H9 (cell line): ENCODE measurements around the gene FHIT. TPM values are rescaled to one million over a fixed set of nuclear protein-coding genes. Genes with fewer than 3 reads are reported as not detected.

Experiments used
- DNase-seq: peaks from one replicate; pipeline ENCODE4 v3.0.0-alpha.2; 2017
- H2AFZ ChIP-seq: one replicate; pipeline ENCODE4 v1.6.1; 2013; ENCODE audit warnings: mild to moderate bottlenecking, low read length, control low read depth, moderate library complexity
- H2AK5ac ChIP-seq: 2 replicates; pipeline ENCODE4 v1.6.1; 2013; ENCODE audit warnings: low read length, control low read depth, mixed read lengths; ENCODE audit not compliant: insufficient read length
- H2BK120ac ChIP-seq: one replicate; pipeline ENCODE4 v1.6.1; 2013; ENCODE audit warnings: low read depth, mild to moderate bottlenecking, low read length, control low read depth, inconsistent platforms; ENCODE audit not compliant: poor library complexity, severe bottlenecking
- H2BK12ac ChIP-seq: 2 replicates; pipeline ENCODE4 v1.6.1; 2013; ENCODE audit warnings: low read length, control low read depth, mixed read lengths, low read depth; ENCODE audit not compliant: insufficient read length
- H2BK15ac ChIP-seq: 2 replicates; pipeline ENCODE4 v1.6.1; 2013; ENCODE audit warnings: low read depth, low read length, control low read depth
- H2BK20ac ChIP-seq: one replicate; pipeline ENCODE4 v1.6.1; 2013; ENCODE audit warnings: low read depth, mild to moderate bottlenecking, low read length, control low read depth, inconsistent platforms; ENCODE audit not compliant: poor library complexity, severe bottlenecking
- H2BK5ac ChIP-seq: 2 replicates; pipeline ENCODE4 v1.6.1; 2013; ENCODE audit warnings: low read length, control low read depth, mixed read lengths; ENCODE audit not compliant: insufficient read length
- H3K14ac ChIP-seq: 2 replicates; pipeline ENCODE4 v1.6.1; 2013; ENCODE audit warnings: low read length, control low read depth; ENCODE audit not compliant: insufficient read depth
- H3K18ac ChIP-seq: 2 replicates; pipeline ENCODE4 v1.6.1; 2013; ENCODE audit warnings: low read depth, mild to moderate bottlenecking, mixed read lengths, low read length, control low read depth; ENCODE audit not compliant: insufficient read length
- H3K23ac ChIP-seq: 2 replicates; pipeline ENCODE4 v1.6.1; 2013; ENCODE audit warnings: low read length, control low read depth, mixed read lengths, low read depth; ENCODE audit not compliant: insufficient read length
- H3K23me2 ChIP-seq: 2 replicates; pipeline ENCODE4 v1.6.1; 2013; ENCODE audit warnings: low read depth, mild to moderate bottlenecking, mixed read lengths, low read length, control low read depth; ENCODE audit not compliant: insufficient read length, poor library complexity, severe bottlenecking
- H3K27ac ChIP-seq: 2 replicates; pipeline ENCODE4 v1.5.1; 2013; ENCODE audit warnings: low read length, control low read depth, mixed read lengths, low read depth; ENCODE audit not compliant: insufficient read length
- H3K27me3 ChIP-seq: 2 replicates; pipeline ENCODE4 v1.6.1; 2013; ENCODE audit warnings: low read length, control low read depth, inconsistent platforms; ENCODE audit not compliant: insufficient read depth
- H3K4ac ChIP-seq: 2 replicates; pipeline ENCODE4 v1.6.1; 2013; ENCODE audit warnings: low read depth, mild to moderate bottlenecking, control low read depth, inconsistent platforms, low read length, moderate library complexity
- H3K4me1 ChIP-seq: 2 replicates; pipeline ENCODE4 v1.6.1; 2013; ENCODE audit warnings: low read length, control low read depth, inconsistent platforms; ENCODE audit not compliant: insufficient read depth
- H3K4me2 ChIP-seq: 2 replicates; pipeline ENCODE4 v1.6.1; 2013; ENCODE audit warnings: low read length, control low read depth, mixed read lengths; ENCODE audit not compliant: insufficient read length, insufficient read depth
- H3K56ac ChIP-seq: 2 replicates; pipeline ENCODE4 v1.6.1; 2013; ENCODE audit warnings: low read depth, mild to moderate bottlenecking, mixed read lengths, low read length, control low read depth; ENCODE audit not compliant: insufficient read length
- H3K79me1 ChIP-seq: 2 replicates; pipeline ENCODE4 v1.6.1; 2013; ENCODE audit warnings: low read depth, mild to moderate bottlenecking, moderate library complexity, low read length, control low read depth, inconsistent platforms; ENCODE audit not compliant: insufficient read depth, poor library complexity, severe bottlenecking
- H3K79me2 ChIP-seq: 2 replicates; pipeline ENCODE4 v1.6.1; 2013; ENCODE audit warnings: low read length, control low read depth, inconsistent platforms; ENCODE audit not compliant: insufficient read depth
- H3K9ac ChIP-seq: 2 replicates; pipeline ENCODE4 v1.6.1; 2013; ENCODE audit warnings: low read length, control low read depth, mixed read lengths; ENCODE audit not compliant: insufficient read length; ENCODE audit errors: extremely low read depth
- H3K9me3 ChIP-seq: one replicate; pipeline ENCODE4 v1.6.1; 2013; ENCODE audit warnings: low read depth, low read length, inconsistent platforms; ENCODE audit not compliant: control insufficient read depth
- H3T11ph ChIP-seq: one replicate; pipeline ENCODE4 v1.6.1; 2013; ENCODE audit warnings: mild to moderate bottlenecking, low read length, control low read depth, inconsistent platforms
- H4K20me1 ChIP-seq: one replicate; pipeline ENCODE4 v1.6.1; 2013; ENCODE audit not compliant: control insufficient read depth, insufficient read length, insufficient read depth
- H4K5ac ChIP-seq: 2 replicates; pipeline ENCODE4 v1.6.1; 2013; ENCODE audit warnings: low read depth, mild to moderate bottlenecking, mixed read lengths, low read length, control low read depth; ENCODE audit not compliant: insufficient read length
- H4K8ac ChIP-seq: replicated peaks from 2 replicates; pipeline ENCODE4 v1.6.1; 2013; ENCODE audit warnings: low read length, control low read depth, mixed read lengths, low read depth; ENCODE audit not compliant: insufficient read length
- H4K91ac ChIP-seq: 2 replicates; pipeline ENCODE4 v1.6.1; 2013; ENCODE audit warnings: low read depth, mild to moderate bottlenecking, moderate library complexity, mixed read lengths, low read length, control low read depth; ENCODE audit not compliant: insufficient read length
- H3K27ac Mint-ChIP-seq, 3 experiments: 2 replicates in 2 of 3; 3 replicates in 1 of 3; pipeline ENCODE4 v1.8.0; 2020 to 2021; ENCODE audit warnings: mixed read lengths in 3 of 3, mild to moderate bottlenecking in 1 of 3, moderate library complexity in 1 of 3
- H3K27me3 Mint-ChIP-seq: 2 replicates; pipeline ENCODE4 v1.8.0; 2021; ENCODE audit warnings: low read depth, mild to moderate bottlenecking, moderate library complexity, mixed read lengths
- H3K36me3 Mint-ChIP-seq, 3 experiments: 2 replicates in 2 of 3; 3 replicates in 1 of 3; pipeline ENCODE4 v1.8.0; 2020 to 2021; ENCODE audit warnings: low read depth in 3 of 3, mixed read lengths in 3 of 3; ENCODE audit not compliant: insufficient read depth in 1 of 3
- H3K4me1 Mint-ChIP-seq, 2 experiments: 2 replicates each; pipeline ENCODE4 v1.8.0; 2020; ENCODE audit warnings: mixed read lengths in 2 of 2
- H3K4me3 Mint-ChIP-seq, 2 experiments: 2 replicates in 1 of 2; 3 replicates in 1 of 2; pipeline ENCODE4 v1.8.0; 2020 to 2021; ENCODE audit warnings: mild to moderate bottlenecking in 2 of 2, mixed read lengths in 2 of 2, moderate library complexity in 1 of 2
- H3K9me3 Mint-ChIP-seq, 2 experiments: 2 replicates in 1 of 2; 3 replicates in 1 of 2; pipeline ENCODE4 v1.8.0; 2020; ENCODE audit warnings: mild to moderate bottlenecking in 2 of 2, mixed read lengths in 2 of 2, moderate library complexity in 1 of 2
- WGBS: extraction: QIAGEN DNeasy Blood & Tissue Kit; methylation state at CpG from one replicate; pipeline ENCODE4 v1.1.7; 2013; ENCODE audit warnings: missing lambda C conversion rate, low lambda C conversion rate, mixed read lengths; ENCODE audit not compliant: insufficient read length; ENCODE audit errors: extremely low coverage; 5-methylcytosine and 5-hydroxymethylcytosine counted together
- total RNA-seq: library from RNA; stranded (reverse); gene quantifications from 2 replicates; pipeline ENCODE4 v1.2.1, GENCODE V29; 2021
- TF ChIP-seq, protein P1 (sequence below): fragments of 200-600 bp; sonication (generic); conservative IDR thresholded peaks from 3 replicates; pipeline ENCODE4 v1.8.0; 2021; ENCODE audit warnings: antibody characterized with exemption, mild to moderate bottlenecking

Gene FHIT
- total RNA-seq, 1 experiment from 2014 or later = 3.0 TPM

DNA sequence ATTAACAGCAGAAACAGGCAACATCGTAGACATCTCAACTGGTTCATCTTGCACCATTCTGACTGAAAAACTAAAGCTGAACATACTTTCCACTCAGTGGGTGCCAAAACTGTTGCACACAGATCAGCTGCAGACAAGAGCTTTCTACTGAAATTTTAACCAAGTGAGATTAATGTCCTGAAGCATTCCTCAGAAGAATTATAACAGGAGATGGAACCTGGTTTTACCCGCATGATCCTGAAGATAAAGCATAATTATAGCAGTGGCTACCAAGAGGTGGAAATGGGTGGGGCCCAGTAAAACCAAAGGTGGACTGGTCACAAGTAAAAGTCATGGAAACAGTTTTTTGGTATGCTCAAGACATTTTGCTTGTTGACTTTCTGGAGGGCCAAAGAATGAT is 858.8 kb downstream of the FHIT start:
- no peaks in the 10 kb centered on the region for H3K27me3 ChIP-seq
- no peak overlapping the region for H3K23ac ChIP-seq
- H2BK120ac ChIP-seq = no peak overlapping the region
- TF ChIP-seq, protein P1, sequence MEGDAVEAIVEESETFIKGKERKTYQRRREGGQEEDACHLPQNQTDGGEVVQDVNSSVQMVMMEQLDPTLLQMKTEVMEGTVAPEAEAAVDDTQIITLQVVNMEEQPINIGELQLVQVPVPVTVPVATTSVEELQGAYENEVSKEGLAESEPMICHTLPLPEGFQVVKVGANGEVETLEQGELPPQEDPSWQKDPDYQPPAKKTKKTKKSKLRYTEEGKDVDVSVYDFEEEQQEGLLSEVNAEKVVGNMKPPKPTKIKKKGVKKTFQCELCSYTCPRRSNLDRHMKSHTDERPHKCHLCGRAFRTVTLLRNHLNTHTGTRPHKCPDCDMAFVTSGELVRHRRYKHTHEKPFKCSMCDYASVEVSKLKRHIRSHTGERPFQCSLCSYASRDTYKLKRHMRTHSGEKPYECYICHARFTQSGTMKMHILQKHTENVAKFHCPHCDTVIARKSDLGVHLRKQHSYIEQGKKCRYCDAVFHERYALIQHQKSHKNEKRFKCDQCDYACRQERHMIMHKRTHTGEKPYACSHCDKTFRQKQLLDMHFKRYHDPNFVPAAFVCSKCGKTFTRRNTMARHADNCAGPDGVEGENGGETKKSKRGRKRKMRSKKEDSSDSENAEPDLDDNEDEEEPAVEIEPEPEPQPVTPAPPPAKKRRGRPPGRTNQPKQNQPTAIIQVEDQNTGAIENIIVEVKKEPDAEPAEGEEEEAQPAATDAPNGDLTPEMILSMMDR = no peak
- no peaks in the 10 kb centered on the region for H3K4me1 ChIP-seq
- no peaks in the 10 kb centered on the region for H3K23me2 ChIP-seq
- Mint-ChIP-seq H3K4me3 (no peak overlapping the region), H3K9me3 (no peaks in the 10 kb centered on the region), H3K27ac (no peak overlapping the region), H3K4me1 (peaks cover 0 to 5% of the 10 kb centered on the region in 2 experiments; a peak in 1 of 4 replicates), H3K36me3 (peaks cover 0 to under 1% (median 0%) of the 10 kb centered on the region in 3 experiments; a peak in 2 of 7 replicates), H3K27me3 (no peaks in the 10 kb centered on the region)
- H3K14ac ChIP-seq = no peak overlapping the region
- no peaks in the 10 kb centered on the region for H4K20me1 ChIP-seq
- H4K8ac ChIP-seq = no peak overlapping the region
- no peak for DNase-seq
- H3K4me2 ChIP-seq = no peak overlapping the region
- no peak overlapping the region for H2BK12ac ChIP-seq
- no peak overlapping the region for H2AK5ac ChIP-seq
- H2BK5ac ChIP-seq = no peak overlapping the region
- no peak overlapping the region for H3K9ac ChIP-seq
- no peak overlapping the region for H3K56ac ChIP-seq
- no peak overlapping the region for H3T11ph ChIP-seq
- H2BK15ac ChIP-seq = no peak overlapping the region
- WGBS = no CpG with 5 or more reads among the region's 2 CpGs
- H3K4ac ChIP-seq = no peak overlapping the region
- H2AFZ ChIP-seq = no peak overlapping the region
- no peak overlapping the region for H3K18ac ChIP-seq
- no peaks in the 10 kb centered on the region for H3K79me1 ChIP-seq
- no peak overlapping the region for H4K5ac ChIP-seq
- H3K27ac ChIP-seq = no peak overlapping the region
- no peaks in the 10 kb centered on the region for H3K79me2 ChIP-seq
- no peaks in the 10 kb centered on the region for H3K9me3 ChIP-seq
- H4K91ac ChIP-seq = no peak overlapping the region
- no peak overlapping the region for H2BK20ac ChIP-seq
